Stimulated activated effector memory CD8-positive, alpha-beta T cell treated with anti-CD3 and anti-CD28 coated beads, Interleukin-12 subunit alpha, Interleukin-12 subunit beta, amount 100 ng/mL, for 72 hours (primary cell): ENCODE measurements around the gene DDR1.
"Not testable (repeated sequence)": the region's sequence is repeated elsewhere in the genome, so short reads cannot be mapped to it uniquely, and the experiment has no call there.

Source experiments
- ATAC-seq: fragments of 150-1000 bp; cut with Tn5 transposase; 2 replicates; pipeline ENCODE4 v1.10.0; 2021
- DNase-seq, 2 donors: peaks; one replicate each; pipeline ENCODE4 v3.0.0; 2021 to 2022; ENCODE audit warnings: low spot score in 2 of 2
- H3K27ac Mint-ChIP-seq: one replicate; pipeline ENCODE4 v1.8.0; 2022; ENCODE audit warnings: mild to moderate bottlenecking, mixed read lengths
- H3K36me3 Mint-ChIP-seq: one replicate; pipeline ENCODE4 v1.8.0; 2022; ENCODE audit warnings: mild to moderate bottlenecking, mixed read lengths
- H3K4me1 Mint-ChIP-seq: one replicate; pipeline ENCODE4 v1.8.0; 2022; ENCODE audit warnings: mixed read lengths
- H3K4me3 Mint-ChIP-seq: one replicate; pipeline ENCODE4 v1.8.0; 2022; ENCODE audit warnings: mild to moderate bottlenecking, mixed read lengths
- H3K9me3 Mint-ChIP-seq: one replicate; pipeline ENCODE4 v1.8.0; 2022; ENCODE audit warnings: mixed read lengths

DDR1 gene

DNA sequence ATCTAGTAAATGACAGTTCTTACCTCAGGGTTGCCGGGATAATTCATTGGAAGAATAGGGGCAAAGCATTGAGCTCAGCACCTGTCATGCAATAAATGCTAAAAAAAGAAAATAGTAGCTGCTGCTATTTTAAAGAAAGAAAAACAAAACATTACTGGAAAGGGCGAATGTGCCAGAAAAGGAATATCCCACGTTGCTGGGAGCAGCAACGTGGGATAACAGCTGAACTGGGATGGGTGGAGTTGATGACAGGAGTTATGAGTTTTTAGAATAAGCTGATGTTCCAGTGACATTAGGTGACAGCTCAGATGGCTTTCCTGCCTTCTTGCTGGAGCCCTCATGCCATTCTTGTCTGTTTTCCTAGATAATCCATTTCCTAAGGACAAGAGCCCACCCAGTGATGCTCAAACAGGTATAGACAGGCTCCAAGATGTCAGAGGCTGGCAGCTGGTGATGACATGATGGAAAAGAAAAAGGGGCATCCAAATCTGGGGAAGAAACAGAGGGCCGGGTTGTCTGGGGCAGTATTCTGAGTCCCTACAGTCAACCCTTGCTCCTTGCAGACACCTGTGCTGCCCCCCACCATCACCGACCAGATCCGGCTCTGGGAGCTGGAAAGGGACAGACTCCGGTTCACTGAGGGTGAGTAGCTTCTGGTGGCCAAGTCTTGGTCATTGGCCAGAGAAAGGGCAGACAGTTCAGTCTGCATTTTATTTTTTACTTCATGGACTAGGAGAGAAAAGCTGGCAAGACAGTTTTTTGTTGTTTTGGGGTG lies 28.6 kb downstream of the DDR1 start:
- H3K36me3 Mint-ChIP-seq: peaks cover 66% of the 10 kb centered on the region
- ATAC-seq: no peak
- no peaks in the 10 kb centered on the region for H3K9me3 Mint-ChIP-seq
- DNase-seq: no peak
- H3K27ac Mint-ChIP-seq: no peak overlapping the region
- H3K4me1 Mint-ChIP-seq: peaks cover 61% of the 10 kb centered on the region
- peak overlapping the region; percentile 85 for H3K4me3 Mint-ChIP-seq

- H3K36me3 Mint-ChIP-seq: peaks cover 65% of the 10 kb centered on the region
- peak overlapping the region; percentile 85 for H3K4me3 Mint-ChIP-seq
- DNase-seq: no peak
- no peak for ATAC-seq
- H3K9me3 Mint-ChIP-seq: no peaks in the 10 kb centered on the region
- H3K4me1 Mint-ChIP-seq: peaks cover 53% of the 10 kb centered on the region
- peak overlapping the region; percentile 94 for H3K27ac Mint-ChIP-seq
Observed at GRCh38 chr6:30913721-30914075, 29.4 kb downstream of the DDR1 start.

GRCh38 chr6:30914076-30914853 lies 29.9 kb downstream of the DDR1 start, which contains the start of gene VARS2:
TSS of gene VARS2 (plus strand) at chr6:30914238. CDS start at chr6:30914837, 599 bp downstream.
- peaks cover 65% of the 10 kb centered on the region for H3K36me3 Mint-ChIP-seq
- ATAC-seq: peak; percentile 95
- peak; percentile 91 to 95 for DNase-seq
- H3K4me1 Mint-ChIP-seq: peaks cover 48% of the 10 kb centered on the region
- no peaks in the 10 kb centered on the region for H3K9me3 Mint-ChIP-seq
- peak within 1 kb of the TSS; percentile 94 for H3K27ac Mint-ChIP-seq
- H3K4me3 Mint-ChIP-seq: peak within 1 kb of the TSS; percentile 85

- Mint-ChIP-seq H3K4me3 (peak overlapping the region; percentile 85), H3K36me3 (peaks cover 72% of the 10 kb centered on the region), H3K4me1 (peaks cover 47% of the 10 kb centered on the region), H3K9me3 (no peaks in the 10 kb centered on the region), H3K27ac (peak overlapping the region; percentile 94)
- ATAC-seq (no peak), DNase-seq (peak in 1 of 2 donors; percentile 54)
Observed at GRCh38 chr6:30914854-30915590, 30.7 kb downstream of the DDR1 start.

GRCh38 chr6:30915591-30915946 lies 31.2 kb downstream of the DDR1 start:
- Mint-ChIP-seq H3K36me3 (peaks cover 78% of the 10 kb centered on the region), H3K4me1 (peaks cover 47% of the 10 kb centered on the region), H3K27ac (peak overlapping the region; percentile 94), H3K9me3 (no peaks in the 10 kb centered on the region), H3K4me3 (peak overlapping the region; percentile 85)
- DNase-seq (peak in 1 of 2 donors; percentile 58), ATAC-seq (no peak)

DNA sequence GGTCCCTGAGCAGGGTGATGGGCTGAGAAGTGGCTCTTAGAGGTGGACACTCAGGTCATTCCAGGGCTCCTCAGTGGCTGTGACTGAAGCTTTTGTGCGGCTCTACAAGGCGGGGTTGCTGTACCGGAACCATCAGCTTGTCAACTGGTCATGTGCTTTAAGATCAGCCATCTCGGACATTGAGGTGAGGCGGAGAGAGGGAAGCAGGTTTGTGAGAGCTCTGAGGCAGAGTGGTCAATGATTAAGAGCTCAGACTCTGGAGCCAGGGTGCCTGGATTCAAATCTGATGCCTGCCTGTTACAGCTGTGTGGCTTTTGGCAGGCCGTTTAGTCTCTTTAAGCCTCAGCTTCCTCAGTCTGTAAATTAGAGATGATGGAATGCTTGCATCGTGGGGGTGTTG lies 32.7 kb downstream of the DDR1 start:
- peaks cover 88% of the 10 kb centered on the region for H3K36me3 Mint-ChIP-seq
- no peak overlapping the region for H3K4me3 Mint-ChIP-seq
- H3K9me3 Mint-ChIP-seq: no peaks in the 10 kb centered on the region
- peaks cover 45% of the 10 kb centered on the region for H3K4me1 Mint-ChIP-seq
- H3K27ac Mint-ChIP-seq: peak overlapping the region; percentile 18
- DNase-seq: no peak
- ATAC-seq: no peak

GRCh38 chr6:30917487-30917886 lies 33.2 kb downstream of the DDR1 start:
- peaks cover 45% of the 10 kb centered on the region for H3K4me1 Mint-ChIP-seq
- H3K27ac Mint-ChIP-seq: no peak overlapping the region
- ATAC-seq: no peak

GRCh38 chr6:30918670-30919069 lies 34.4 kb downstream of the DDR1 start:
- H3K4me3 Mint-ChIP-seq: no peak overlapping the region
- H3K36me3 Mint-ChIP-seq: peaks cover 87% of the 10 kb centered on the region
- no peaks in the 10 kb centered on the region for H3K9me3 Mint-ChIP-seq
- H3K4me1 Mint-ChIP-seq: peaks cover 37% of the 10 kb centered on the region
- ATAC-seq (no peak), DNase-seq (no peak)
- H3K27ac Mint-ChIP-seq: peak overlapping the region; percentile 49

More at GRCh38 chr6:30917487-30917886, 33.2 kb downstream of the DDR1 start:
- no peak for DNase-seq
- no peak overlapping the region for H3K4me3 Mint-ChIP-seq
- H3K9me3 Mint-ChIP-seq: no peaks in the 10 kb centered on the region
- H3K36me3 Mint-ChIP-seq: peaks cover 88% of the 10 kb centered on the region

DNA sequence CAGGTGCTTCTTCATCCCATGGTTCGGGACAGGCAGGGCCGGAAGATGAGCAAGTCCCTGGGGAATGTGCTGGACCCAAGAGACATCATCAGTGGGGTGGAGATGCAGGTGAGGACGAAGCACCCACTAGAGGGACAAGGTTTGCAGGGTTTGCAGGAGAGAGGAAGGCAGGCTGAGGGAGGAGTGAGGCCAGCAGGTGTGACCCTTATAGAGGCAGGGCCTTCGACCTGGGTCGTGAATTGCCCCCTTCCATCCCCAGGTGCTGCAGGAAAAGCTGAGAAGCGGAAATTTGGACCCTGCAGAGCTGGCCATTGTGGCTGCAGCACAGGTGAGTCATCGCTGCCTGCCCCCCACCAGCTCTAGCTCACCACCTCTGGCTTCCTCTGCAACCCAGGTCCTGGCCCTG lies 38.1 kb downstream of the DDR1 start:
- Mint-ChIP-seq H3K27ac (no peak overlapping the region), H3K4me1 (peaks cover 6% of the 10 kb centered on the region), H3K36me3 (peaks cover 81% of the 10 kb centered on the region), H3K4me3 (no peak overlapping the region), H3K9me3 (no peaks in the 10 kb centered on the region)
- DNase-seq (no peak), ATAC-seq (no peak)

GRCh38 chr6:30924040-30924627 lies 39.8 kb downstream of the DDR1 start:
- H3K4me3 Mint-ChIP-seq, DNase-seq, H3K27ac Mint-ChIP-seq, H3K4me1 Mint-ChIP-seq, ATAC-seq, H3K9me3 Mint-ChIP-seq: not testable (repeated sequence)
- peaks cover 70% of the 10 kb centered on the region for H3K36me3 Mint-ChIP-seq

DNA sequence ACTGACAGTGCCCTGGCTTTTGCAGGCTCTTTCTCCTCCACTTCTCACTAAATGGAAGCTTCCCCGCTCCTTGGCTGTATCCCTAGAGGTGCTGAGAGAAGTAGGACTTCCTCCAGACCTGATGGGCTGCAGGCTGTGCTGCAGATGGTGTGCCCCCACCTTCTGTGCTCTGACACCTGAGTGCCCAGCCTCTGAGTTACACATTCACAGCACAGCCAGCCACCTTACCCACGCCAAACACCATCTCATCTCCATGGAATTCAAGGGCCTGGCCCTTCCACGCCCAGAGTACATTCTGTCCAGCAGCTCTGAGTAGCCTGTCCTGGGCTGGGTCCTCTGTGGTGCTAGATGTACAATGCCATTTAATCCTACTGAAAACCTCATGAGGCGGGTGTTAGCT lies 42.3 kb downstream of the DDR1 start:
- peaks cover 6% of the 10 kb centered on the region for H3K4me1 Mint-ChIP-seq
- H3K27ac Mint-ChIP-seq: no peak overlapping the region
- DNase-seq (no peak), ATAC-seq (no peak)
- H3K9me3 Mint-ChIP-seq: peaks cover 4% of the 10 kb centered on the region
- peaks cover 45% of the 10 kb centered on the region for H3K36me3 Mint-ChIP-seq
- no peak overlapping the region for H3K4me3 Mint-ChIP-seq

GRCh38 chr6:30927080-30927479 lies 42.8 kb downstream of the DDR1 start:
- H3K4me3 Mint-ChIP-seq, H3K9me3 Mint-ChIP-seq, H3K27ac Mint-ChIP-seq, H3K4me1 Mint-ChIP-seq, DNase-seq, ATAC-seq: not testable (repeated sequence)
- peaks cover 40% of the 10 kb centered on the region for H3K36me3 Mint-ChIP-seq

DNA sequence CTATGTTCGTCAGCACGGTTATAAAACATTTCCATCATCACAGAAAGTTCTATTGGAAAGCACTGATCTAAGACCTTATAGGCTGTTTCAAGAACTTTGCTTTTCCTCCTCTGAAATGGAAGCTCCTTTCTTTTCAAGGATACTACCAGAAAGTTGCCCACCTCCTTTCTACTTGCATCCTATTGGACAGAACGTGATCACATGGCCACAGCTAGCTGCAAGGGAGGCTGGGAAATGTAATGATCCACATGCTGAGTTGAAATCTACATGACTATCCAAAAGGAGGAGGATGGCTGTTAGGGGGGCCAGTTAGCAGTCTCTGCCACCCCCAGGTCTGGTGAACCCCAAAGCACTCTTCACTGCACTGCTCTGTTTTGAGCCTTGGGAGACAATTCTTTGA lies 44.4 kb downstream of the DDR1 start:
- H3K9me3 Mint-ChIP-seq: peaks cover 4% of the 10 kb centered on the region
- no peaks in the 10 kb centered on the region for H3K4me1 Mint-ChIP-seq
- DNase-seq (no peak), ATAC-seq (no peak)
- H3K36me3 Mint-ChIP-seq: peaks cover 25% of the 10 kb centered on the region
- H3K4me3 Mint-ChIP-seq: no peak overlapping the region
- H3K27ac Mint-ChIP-seq: no peak overlapping the region

- H3K27ac Mint-ChIP-seq: no peak overlapping the region
Observed at GRCh38 chr6:30930506-30930905, 46.2 kb downstream of the DDR1 start.

DNA sequence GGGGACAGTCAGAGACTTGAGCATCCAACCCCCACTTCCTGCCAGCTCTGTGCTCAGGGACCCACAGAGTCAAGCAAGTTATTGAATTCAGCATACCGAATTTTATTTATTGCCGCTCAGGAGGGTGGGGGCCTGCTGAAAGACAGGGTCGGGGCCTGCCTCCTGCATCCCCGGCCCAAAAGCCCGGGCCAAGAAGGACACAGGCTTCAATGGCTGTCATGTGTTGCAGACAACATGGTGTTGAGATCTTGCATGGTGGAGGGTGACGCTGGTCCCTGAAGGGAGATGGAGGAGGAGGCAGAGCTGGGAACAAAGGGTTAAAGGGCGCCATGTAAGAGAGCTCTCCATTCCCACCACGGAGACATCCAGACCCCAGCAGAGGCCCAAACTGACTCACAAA lies 47.0 kb downstream of the DDR1 start:
- ATAC-seq (no peak), DNase-seq (no peak)
- no peaks in the 10 kb centered on the region for H3K4me1 Mint-ChIP-seq
- no peak overlapping the region for H3K4me3 Mint-ChIP-seq
- H3K9me3 Mint-ChIP-seq: peaks cover 4% of the 10 kb centered on the region
- H3K36me3 Mint-ChIP-seq: peaks cover 16% of the 10 kb centered on the region
- H3K27ac Mint-ChIP-seq: no peak overlapping the region

More at GRCh38 chr6:30930506-30930905, 46.2 kb downstream of the DDR1 start:
- H3K36me3 Mint-ChIP-seq: peaks cover 20% of the 10 kb centered on the region
- ATAC-seq (no peak), DNase-seq (no peak)
- no peaks in the 10 kb centered on the region for H3K4me1 Mint-ChIP-seq
- peaks cover 4% of the 10 kb centered on the region for H3K9me3 Mint-ChIP-seq
- no peak overlapping the region for H3K4me3 Mint-ChIP-seq
